Panc1 (cell line): Measurements from ENCODE around the gene VPS36. TPM values are rescaled to one million over a fixed set of nuclear protein-coding genes. Genes with fewer than 3 reads are reported as not detected.

Source experiments
- ATAC-seq: fragments of 200-7000 bp; cut with Tn5 transposase; 2 replicates; pipeline ENCODE4 v1.9.1; 2020; ENCODE audit warnings: mild to moderate bottlenecking, moderate library complexity
- BruUV-seq: library from RNA; stranded (reverse); fragments of 400-500 nt; replicated peaks from 2 replicates; lab custom pipeline; 2021; lab: Mats Ljungman, UMichigan
- CTCF ChIA-PET: fragments of 300-600 bp; sonication (Branson Sonifier 250); formaldehyde crosslinking; loops from one replicate; lab custom pipeline; 2022; ENCODE audit warnings: antibody characterized with exemption; lab: Charles Lee
- POLR2A ChIA-PET: fragments of 300-600 bp; sonication (Branson Sonifier 250); formaldehyde crosslinking; loops from one replicate; lab custom pipeline; 2022; ENCODE audit warnings: antibody characterized with exemption; lab: Charles Lee
- DNase-seq: peaks from one replicate; pipeline ENCODE4 v3.0.0-alpha.2; 2010; ENCODE audit warnings: low read depth, low spot score
- H3K27ac ChIP-seq: 2 replicates; pipeline ENCODE4 v1.5.1; 2011; ENCODE audit warnings: mild to moderate bottlenecking, low read length, inconsistent platforms
- H3K27me3 ChIP-seq: fragments of 200-500 bp; sonication (Bioruptor generic); 2 replicates; pipeline ENCODE4 v1.6.0; 2014; ENCODE audit warnings: low read length, inconsistent platforms; ENCODE audit not compliant: control insufficient read depth, insufficient read depth
- H3K36me3 ChIP-seq: fragments of 200-500 bp; sonication (Bioruptor generic); 2 replicates; pipeline ENCODE4 v1.5.1; 2014; ENCODE audit warnings: inconsistent platforms, mild to moderate bottlenecking, low read length, moderate library complexity; ENCODE audit not compliant: control insufficient read depth, insufficient read depth
- H3K4me1 ChIP-seq: 2 replicates; pipeline ENCODE4 v1.5.1; 2011; ENCODE audit warnings: inconsistent platforms, mild to moderate bottlenecking, low read length, moderate library complexity; ENCODE audit not compliant: control insufficient read depth, insufficient read depth
- H3K4me3 ChIP-seq, 2 experiments: 2 replicates each; pipeline ENCODE4 v1.5.1; 2011 to 2012; ENCODE audit warnings: low read depth in 2 of 2, low read length in 2 of 2, mild to moderate bottlenecking in 2 of 2, inconsistent platforms in 1 of 2, moderate library complexity in 1 of 2
- H3K9me3 ChIP-seq: fragments of 200-500 bp; sonication (Bioruptor generic); 2 replicates; pipeline ENCODE4 v1.5.1; 2014; ENCODE audit warnings: low read depth, mild to moderate bottlenecking, inconsistent platforms, low read length, moderate library complexity; ENCODE audit not compliant: control insufficient read depth, insufficient read depth
- CTCF ChIP-seq: fragments of 450-650 bp; IDR thresholded peaks from 2 replicates; pipeline ENCODE4 v1.5.1; 2017; ENCODE audit warnings: mild to moderate bottlenecking
- POLR2AphosphoS5 ChIP-seq: IDR thresholded peaks from 2 replicates; pipeline ENCODE4 v1.6.1; 2012; ENCODE audit warnings: mild to moderate bottlenecking, low read depth, low read length, moderate library complexity
- SIN3A ChIP-seq: IDR thresholded peaks from 2 replicates; pipeline ENCODE4 v1.6.1; 2012; ENCODE audit warnings: low read depth, mild to moderate bottlenecking, low read length, moderate library complexity, borderline replicate concordance; ENCODE audit not compliant: insufficient read depth
- TCF7L2 ChIP-seq: IDR thresholded peaks from 2 replicates; pipeline ENCODE4 v1.6.1; 2011; ENCODE audit warnings: mild to moderate bottlenecking, low read depth, low read length, inconsistent platforms
- in situ Hi-C: cut with HindIII; loops from 2 replicates; pipeline ENCODE4 v1.10.0; 2016; ENCODE audit warnings: low sequenced_read_pairs, low pct_unique_long_range_greater_than_20kb
- intact Hi-C: fragments of 100-400 bp; cut with micrococcal nuclease; formaldehyde crosslinking; loops from one replicate; pipeline ENCODE4 v1.10.0; 2022; ENCODE audit not compliant: unreplicated experiment
- total RNA-seq: library from RNA; stranded (reverse); gene quantifications from one replicate; pipeline ENCODE4 v1.2.1, GENCODE V29; 2021; ENCODE audit not compliant: unreplicated experiment
- TF ChIP-seq, protein P1 (sequence below), 2 experiments: IDR thresholded peaks; 2 replicates each; pipeline ENCODE4 v1.6.1; 2011 to 2012; ENCODE audit warnings: low read depth in 2 of 2, control low read depth in 1 of 2, low read length in 1 of 2, mild to moderate bottlenecking in 1 of 2, moderate library complexity in 1 of 2; ENCODE audit not compliant: insufficient read depth in 1 of 2

VPS36 gene
- total RNA-seq, 1 experiment from 2014 or later = 32.1 TPM

- TF ChIP-seq, protein P1, sequence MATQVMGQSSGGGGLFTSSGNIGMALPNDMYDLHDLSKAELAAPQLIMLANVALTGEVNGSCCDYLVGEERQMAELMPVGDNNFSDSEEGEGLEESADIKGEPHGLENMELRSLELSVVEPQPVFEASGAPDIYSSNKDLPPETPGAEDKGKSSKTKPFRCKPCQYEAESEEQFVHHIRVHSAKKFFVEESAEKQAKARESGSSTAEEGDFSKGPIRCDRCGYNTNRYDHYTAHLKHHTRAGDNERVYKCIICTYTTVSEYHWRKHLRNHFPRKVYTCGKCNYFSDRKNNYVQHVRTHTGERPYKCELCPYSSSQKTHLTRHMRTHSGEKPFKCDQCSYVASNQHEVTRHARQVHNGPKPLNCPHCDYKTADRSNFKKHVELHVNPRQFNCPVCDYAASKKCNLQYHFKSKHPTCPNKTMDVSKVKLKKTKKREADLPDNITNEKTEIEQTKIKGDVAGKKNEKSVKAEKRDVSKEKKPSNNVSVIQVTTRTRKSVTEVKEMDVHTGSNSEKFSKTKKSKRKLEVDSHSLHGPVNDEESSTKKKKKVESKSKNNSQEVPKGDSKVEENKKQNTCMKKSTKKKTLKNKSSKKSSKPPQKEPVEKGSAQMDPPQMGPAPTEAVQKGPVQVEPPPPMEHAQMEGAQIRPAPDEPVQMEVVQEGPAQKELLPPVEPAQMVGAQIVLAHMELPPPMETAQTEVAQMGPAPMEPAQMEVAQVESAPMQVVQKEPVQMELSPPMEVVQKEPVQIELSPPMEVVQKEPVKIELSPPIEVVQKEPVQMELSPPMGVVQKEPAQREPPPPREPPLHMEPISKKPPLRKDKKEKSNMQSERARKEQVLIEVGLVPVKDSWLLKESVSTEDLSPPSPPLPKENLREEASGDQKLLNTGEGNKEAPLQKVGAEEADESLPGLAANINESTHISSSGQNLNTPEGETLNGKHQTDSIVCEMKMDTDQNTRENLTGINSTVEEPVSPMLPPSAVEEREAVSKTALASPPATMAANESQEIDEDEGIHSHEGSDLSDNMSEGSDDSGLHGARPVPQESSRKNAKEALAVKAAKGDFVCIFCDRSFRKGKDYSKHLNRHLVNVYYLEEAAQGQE (IDR thresholded peaks at IDR 0.05; ENCODE audit: insufficient read depth in 1 of 2, low read depth in 2 of 2, low read length in 1 of 2) = no peak
- no peak for TF ChIP-seq TCF7L2
- TF ChIP-seq SIN3A = no peak
- no peak for TF ChIP-seq POLR2AphosphoS5
- TF ChIP-seq CTCF = no peak
- Histone ChIP-seq H3K4me1 (peaks cover 22% of the 10 kb centered on the region), H3K9me3 (no peaks in the 10 kb centered on the region), H3K4me3 (peak overlapping the region; percentile 49 to 79; a peak in 2 of 4 replicates), H3K36me3 (peaks cover 2% of the 10 kb centered on the region; the same call in 1 of the 2 replicates), H3K27ac (no peak overlapping the region), H3K27me3 (no peaks in the 10 kb centered on the region)
- CTCF ChIA-PET = interaction anchor here (0.5 to 1.0 kb wide), 4 partner anchors 20 to 291 kb away, joined by 3 to 7 read pairs (median 4); no protein-coding TSS in a partner anchor
- ATAC-seq (no peak), DNase-seq (no peak)
- intact Hi-C loops (loop anchor here (2.0 kb wide), 1 partner anchor 106 kb away; no protein-coding TSS in a partner anchor), in situ Hi-C loops (no loop called here)
- POLR2A ChIA-PET = no interaction called here
- BruUV-seq = no TSS peak
Measured at GRCh38 chr13:52451135-52451804, 836 bp upstream of the VPS36 start.

DNA sequence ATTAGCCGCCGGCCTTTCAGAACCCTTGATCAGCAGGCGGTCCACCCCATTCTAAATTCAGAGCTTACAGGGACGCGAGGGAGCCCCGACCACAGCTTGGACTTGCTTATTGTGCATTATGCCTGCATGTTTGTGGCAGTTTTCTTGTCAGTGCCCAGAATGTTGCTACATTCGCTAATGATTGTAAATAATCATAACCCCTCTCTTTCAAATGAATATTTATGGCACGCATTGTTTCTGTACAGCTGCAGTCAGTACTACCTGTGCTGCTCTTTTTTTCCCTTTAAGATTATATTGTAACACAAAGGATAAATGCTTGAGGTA is 321 bp upstream of the VPS36 start:
- intact Hi-C loops = loop anchor here (2.0 kb wide), 1 partner anchor 106 kb away; no protein-coding TSS in a partner anchor
- no peak; the same call in 1 of the 2 replicates for TF ChIP-seq CTCF
- no peak for TF ChIP-seq POLR2AphosphoS5
- no peak for TF ChIP-seq SIN3A
- TF ChIP-seq, protein P1 (IDR thresholded peaks at IDR 0.05; ENCODE audit: insufficient read depth in 1 of 2, low read depth in 2 of 2, low read length in 1 of 2) = no peak
- TF ChIP-seq TCF7L2 = peak; percentile 56; the same call in 1 of the 2 replicates

More for the DNA sequence above, 321 bp upstream of the VPS36 start:
- ChIA-PET CTCF (interaction anchor here (0.5 to 1.0 kb wide), 4 partner anchors 19 to 290 kb away, joined by 3 to 7 read pairs (median 4); no protein-coding TSS in a partner anchor), POLR2A (no interaction called here)
- H3K27me3 ChIP-seq = no peaks in the 10 kb centered on the region
- no peak for ATAC-seq
- in situ Hi-C loops = no loop called here
- peaks cover 22% of the 10 kb centered on the region for H3K4me1 ChIP-seq
- no peaks in the 10 kb centered on the region for H3K36me3 ChIP-seq
- no peak for DNase-seq
- no peaks in the 10 kb centered on the region for H3K9me3 ChIP-seq
- H3K27ac ChIP-seq = no peak overlapping the region
- peak overlapping the region; percentile 49 to 79 for H3K4me3 ChIP-seq
- no TSS peak for BruUV-seq
